CD14-positive monocyte (primary cell): ENCODE measurements around the gene ARHGEF9. TPM values are rescaled to one million over a fixed set of nuclear protein-coding genes. Genes with fewer than 3 reads are reported as not detected.

ENCODE experiments used
- DNase-seq, 3 donors: peaks; one replicate each; pipeline ENCODE4 v3.0.0-alpha.2; 2011 to 2022
- H2AFZ ChIP-seq: 2 replicates; pipeline ENCODE4 v1.6.0; 2012; ENCODE audit warnings: mild to moderate bottlenecking, low read depth, low read length, inconsistent platforms; ENCODE audit not compliant: insufficient read depth, poor library complexity, severe bottlenecking
- H3K27ac ChIP-seq, 2 donors: 1 replicate in 1 of 2; 2 replicates in 1 of 2; pipeline ENCODE4 v1.5.1; 2012 to 2013; ENCODE audit warnings: low read length in 2 of 2, control low read depth in 1 of 2, inconsistent platforms in 1 of 2, low read depth in 1 of 2, mild to moderate bottlenecking in 1 of 2
- H3K27me3 ChIP-seq, 2 donors: one replicate each; pipeline versions ENCODE4 v1.6.0 to v1.6.1; 2011 to 2013; ENCODE audit warnings: low read length in 2 of 2; ENCODE audit not compliant: control insufficient read depth in 2 of 2, insufficient read depth in 2 of 2
- H3K36me3 ChIP-seq, 2 donors: replicated peaks in 1 of 2; 1 replicate in 1 of 2; 2 replicates in 1 of 2; pipeline versions ENCODE4 v1.5.1 to v1.6.1; 2012 to 2013; ENCODE audit warnings: low read length in 2 of 2, control low read depth in 1 of 2, inconsistent platforms in 1 of 2, mild to moderate bottlenecking in 1 of 2; ENCODE audit not compliant: insufficient read depth in 2 of 2, control insufficient read depth in 1 of 2
- H3K4me1 ChIP-seq, 2 donors: 1 replicate in 1 of 2; 2 replicates in 1 of 2; pipeline versions ENCODE4 v1.5.1 to v1.6.1; 2012 to 2013; ENCODE audit warnings: low read length in 2 of 2, control low read depth in 1 of 2, inconsistent platforms in 1 of 2, mild to moderate bottlenecking in 1 of 2, moderate library complexity in 1 of 2; ENCODE audit not compliant: insufficient read depth in 2 of 2, control insufficient read depth in 1 of 2
- H3K4me2 ChIP-seq: replicated peaks from 2 replicates; pipeline ENCODE3; 2012; ENCODE audit warnings: low read length, moderate library complexity, mild to moderate bottlenecking; ENCODE audit not compliant: poor library complexity, severe bottlenecking; ENCODE audit errors: extremely low read depth
- H3K4me3 ChIP-seq, 3 experiments: fragments of 200-600 bp in 1 of 3; sonication (generic) in 1 of 3; replicated peaks in 1 of 3; 1 replicate in 2 of 3; 2 replicates in 1 of 3; pipeline ENCODE4 v1.5.1; 2011 to 2013; ENCODE audit warnings: low read length in 3 of 3, mild to moderate bottlenecking in 3 of 3, control low read depth in 2 of 3, low read depth in 2 of 3, inconsistent platforms in 1 of 3, moderate library complexity in 1 of 3
- H3K79me2 ChIP-seq: 2 replicates; pipeline ENCODE4 v1.6.0; 2012; ENCODE audit warnings: mild to moderate bottlenecking, control low read depth, inconsistent platforms, low read length, moderate library complexity; ENCODE audit not compliant: insufficient read depth
- H3K9ac ChIP-seq: 2 replicates; pipeline ENCODE4 v1.6.0; 2017; ENCODE audit warnings: low read length, mild to moderate bottlenecking; ENCODE audit not compliant: insufficient read depth, poor library complexity, severe bottlenecking
- H3K9me3 ChIP-seq, 2 donors: replicated peaks in 1 of 2; 1 replicate in 1 of 2; 2 replicates in 1 of 2; pipeline versions ENCODE4 v1.5.1 to v1.6.1; 2012 to 2013; ENCODE audit warnings: low read length in 2 of 2, control low read depth in 1 of 2; ENCODE audit not compliant: control insufficient read depth in 1 of 2, insufficient read depth in 1 of 2
- H4K20me1 ChIP-seq: 2 replicates; pipeline ENCODE4 v1.6.0; 2012; ENCODE audit warnings: mild to moderate bottlenecking, low read length, control low read depth, moderate library complexity; ENCODE audit not compliant: insufficient read depth
- H3K27ac Mint-ChIP-seq, 7 donors: one replicate each; pipeline ENCODE4 v1.8.0; 2020; ENCODE audit warnings: mild to moderate bottlenecking in 7 of 7, mixed read lengths in 7 of 7, moderate library complexity in 6 of 7, inconsistent platforms in 2 of 7
- H3K27me3 Mint-ChIP-seq, 3 donors: one replicate each; pipeline ENCODE4 v1.8.0; 2021 to 2022; ENCODE audit warnings: low read depth in 3 of 3, mild to moderate bottlenecking in 3 of 3, mixed read lengths in 3 of 3, moderate library complexity in 3 of 3, inconsistent platforms in 1 of 3
- H3K36me3 Mint-ChIP-seq, 2 donors: one replicate each; pipeline ENCODE4 v1.8.0; 2020; ENCODE audit warnings: mixed read lengths in 2 of 2, inconsistent platforms in 1 of 2, mild to moderate bottlenecking in 1 of 2
- H3K4me1 Mint-ChIP-seq: one replicate; pipeline ENCODE4 v1.8.0; 2020; ENCODE audit warnings: mild to moderate bottlenecking, mixed read lengths
- H3K4me3 Mint-ChIP-seq, 2 donors: one replicate each; pipeline ENCODE4 v1.8.0; 2020; ENCODE audit warnings: mild to moderate bottlenecking in 2 of 2, mixed read lengths in 2 of 2, moderate library complexity in 1 of 2
- H3K9me3 Mint-ChIP-seq, 7 donors: one replicate each; pipeline ENCODE4 v1.8.0; 2020 to 2022; ENCODE audit warnings: mixed read lengths in 7 of 7, mild to moderate bottlenecking in 6 of 7, moderate library complexity in 6 of 7, inconsistent platforms in 2 of 7
- WGBS: methylation state at CpG from one replicate; pipeline ENCODE4 v1.1.5; 2013; ENCODE audit warnings: missing lambda C conversion rate; ENCODE audit not compliant: insufficient coverage; 5-methylcytosine and 5-hydroxymethylcytosine counted together
- intact Hi-C, 2 donors: fragments of 100-400 bp; cut with micrococcal nuclease; formaldehyde crosslinking; loops; one replicate each; pipeline versions ENCODE4 v1.15.0 to v1.15.1; 2023
- polyA plus RNA-seq, 3 donors: library from polyadenylated mRNA; depleted of rRNA in 1 of 3; unstranded in 2 of 3; stranded (reverse) in 1 of 3; fragments of 300-500 nt in 2 of 3; fragments of >200 nt in 1 of 3; fragmentation: Illumina TruSeq in 2 of 3; gene quantifications; 1 replicate in 2 of 3; 2 replicates in 1 of 3; pipeline ENCODE4 v1.2.3, GENCODE V29; 2012 to 2021
- TF ChIP-seq, protein P1 (sequence below): fragments of 200-600 bp; IDR thresholded peaks from one replicate; pipeline ENCODE4 v1.8.0; 2022; ENCODE audit warnings: antibody characterized with exemption, mild to moderate bottlenecking

Gene ARHGEF9
- polyA plus RNA-seq, 3 donors, result 0.84 to 5.5 (median 2.6) TPM

GRCh38 chrX:63735882-63736281 lies 49.1 kb downstream of the ARHGEF9 start:
- Mint-ChIP-seq H3K9me3 (no peaks in the 10 kb centered on the region), H3K4me1 (no peaks in the 10 kb centered on the region), H3K36me3 (no peaks in the 10 kb centered on the region), H3K27me3 (peaks cover 0 to 4% (median 0%) of the 10 kb centered on the region in 3 donors), H3K4me3 (no peak overlapping the region), H3K27ac (no peak overlapping the region)
- Histone ChIP-seq H3K9ac (no peak overlapping the region), H3K36me3 (no peaks in the 10 kb centered on the region), H3K79me2 (no peaks in the 10 kb centered on the region), H3K4me1 (no peaks in the 10 kb centered on the region), H3K4me2 (no peak overlapping the region), H3K27ac (no peak overlapping the region), H2AFZ (no peak overlapping the region), H3K4me3 (no peak overlapping the region), H3K27me3 (no peaks in the 10 kb centered on the region), H4K20me1 (no peaks in the 10 kb centered on the region), H3K9me3 (no peaks in the 10 kb centered on the region)
- TF ChIP-seq, protein P1, sequence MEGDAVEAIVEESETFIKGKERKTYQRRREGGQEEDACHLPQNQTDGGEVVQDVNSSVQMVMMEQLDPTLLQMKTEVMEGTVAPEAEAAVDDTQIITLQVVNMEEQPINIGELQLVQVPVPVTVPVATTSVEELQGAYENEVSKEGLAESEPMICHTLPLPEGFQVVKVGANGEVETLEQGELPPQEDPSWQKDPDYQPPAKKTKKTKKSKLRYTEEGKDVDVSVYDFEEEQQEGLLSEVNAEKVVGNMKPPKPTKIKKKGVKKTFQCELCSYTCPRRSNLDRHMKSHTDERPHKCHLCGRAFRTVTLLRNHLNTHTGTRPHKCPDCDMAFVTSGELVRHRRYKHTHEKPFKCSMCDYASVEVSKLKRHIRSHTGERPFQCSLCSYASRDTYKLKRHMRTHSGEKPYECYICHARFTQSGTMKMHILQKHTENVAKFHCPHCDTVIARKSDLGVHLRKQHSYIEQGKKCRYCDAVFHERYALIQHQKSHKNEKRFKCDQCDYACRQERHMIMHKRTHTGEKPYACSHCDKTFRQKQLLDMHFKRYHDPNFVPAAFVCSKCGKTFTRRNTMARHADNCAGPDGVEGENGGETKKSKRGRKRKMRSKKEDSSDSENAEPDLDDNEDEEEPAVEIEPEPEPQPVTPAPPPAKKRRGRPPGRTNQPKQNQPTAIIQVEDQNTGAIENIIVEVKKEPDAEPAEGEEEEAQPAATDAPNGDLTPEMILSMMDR, result no peak
- no peak for DNase-seq
- intact Hi-C loops, result no loop called here
- WGBS, result no CpG with 5 or more reads among the region's 1 CpG

- H3K9ac ChIP-seq, result no peak overlapping the region
- no peaks in the 10 kb centered on the region for H3K27me3 ChIP-seq
- no peak overlapping the region for H3K27ac ChIP-seq
- H3K36me3 Mint-ChIP-seq, result peaks cover 10 to 15% of the 10 kb centered on the region in 2 donors
- H2AFZ ChIP-seq, result no peak overlapping the region
- H4K20me1 ChIP-seq, result no peaks in the 10 kb centered on the region
- no peak overlapping the region for H3K4me3 Mint-ChIP-seq
- H3K4me1 ChIP-seq, result no peaks in the 10 kb centered on the region
- intact Hi-C loops, result no loop called here
- H3K27me3 Mint-ChIP-seq, result peaks cover 0 to 2% (median 0%) of the 10 kb centered on the region in 3 donors
- no peak for DNase-seq
- H3K4me2 ChIP-seq, result no peak overlapping the region
- no CpG with 5 or more reads among the region's 1 CpG for WGBS
- H3K36me3 ChIP-seq, result peaks cover 0 to 12% of the 10 kb centered on the region in 2 donors
- H3K27ac Mint-ChIP-seq, result no peak overlapping the region
- H3K4me3 ChIP-seq, result no peak overlapping the region
- H3K79me2 ChIP-seq, result no peaks in the 10 kb centered on the region
- no peaks in the 10 kb centered on the region for H3K9me3 ChIP-seq
- TF ChIP-seq, protein P1, result no peak
- H3K4me1 Mint-ChIP-seq, result no peaks in the 10 kb centered on the region
- no peaks in the 10 kb centered on the region for H3K9me3 Mint-ChIP-seq
These were observed 64.7 kb downstream of the ARHGEF9 start for GRCh38 chrX:63720293-63720692.
